ENCODE data around the gene CLCA4.

CLCA4 gene

DNA sequence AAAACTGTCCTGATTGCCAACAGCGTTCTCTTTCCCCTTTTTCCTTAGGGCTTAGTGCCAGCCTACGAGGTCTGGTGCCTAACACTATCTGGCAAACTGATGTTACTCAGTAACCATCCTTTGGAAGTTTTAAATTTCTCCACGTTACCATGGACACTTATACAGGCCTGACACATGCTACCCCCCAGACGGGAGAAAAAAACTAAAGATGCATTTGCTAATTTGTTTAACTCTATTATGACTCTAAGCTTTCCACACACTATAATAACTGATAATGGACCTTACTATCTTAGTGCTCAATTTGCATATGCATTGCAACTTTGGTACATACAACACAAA is 41.3 kb upstream of the CLCA4 start:
- Histone ChIP-seq H3K36me3 (ENCODE audit: control insufficient read depth, insufficient read depth, low read length) (no peaks in the 10 kb centered on the region), H3K4me3 (ENCODE audit: low read depth, low read length) (no peak overlapping the region)

GRCh38 chr1:86507935-86508582 is 38.8 kb upstream of the CLCA4 start:
- H3K27me3 ChIP-seq (ENCODE audit: control insufficient read depth, insufficient read depth, low read length), result no peaks in the 10 kb centered on the region
- H3K4me3 ChIP-seq (ENCODE audit: low read depth, low read length), result no peak overlapping the region
- H3K36me3 ChIP-seq (ENCODE audit: control insufficient read depth, insufficient read depth, low read length), result no peaks in the 10 kb centered on the region
- no peak overlapping the region for H3K9ac ChIP-seq (ENCODE audit: low read depth, low read length)
- no peak overlapping the region for H3K27ac ChIP-seq (ENCODE audit: low read depth, low read length)
- H3K9me3 ChIP-seq (ENCODE audit: control insufficient read depth, insufficient read depth, low read length), result no peaks in the 10 kb centered on the region
- H3K4me1 ChIP-seq (ENCODE audit: control insufficient read depth, insufficient read depth, low read length), result peaks cover 30% of the 10 kb centered on the region

More for the DNA sequence above, 41.3 kb upstream of the CLCA4 start:
- H3K9me3 ChIP-seq (ENCODE audit: control insufficient read depth, insufficient read depth, low read length), result peaks cover 2% of the 10 kb centered on the region; the same call in 1 of the 2 replicates
- H3K4me1 ChIP-seq (ENCODE audit: control insufficient read depth, insufficient read depth, low read length), result peaks cover 43% of the 10 kb centered on the region
- no peak overlapping the region for H3K9ac ChIP-seq (ENCODE audit: low read depth, low read length)
- H3K27ac ChIP-seq (ENCODE audit: low read depth, low read length), result no peak overlapping the region
- no peaks in the 10 kb centered on the region for H3K27me3 ChIP-seq (ENCODE audit: control insufficient read depth, insufficient read depth, low read length)

GRCh38 chr1:86508583-86508969 is 38.3 kb upstream of the CLCA4 start:
- H3K27me3 ChIP-seq (ENCODE audit: control insufficient read depth, insufficient read depth, low read length), result no peaks in the 10 kb centered on the region
- no peaks in the 10 kb centered on the region for H3K36me3 ChIP-seq (ENCODE audit: control insufficient read depth, insufficient read depth, low read length)
- H3K4me3 ChIP-seq (ENCODE audit: low read depth, low read length), result no peak overlapping the region
- peaks cover 25% of the 10 kb centered on the region for H3K4me1 ChIP-seq (ENCODE audit: control insufficient read depth, insufficient read depth, low read length)
- no peak overlapping the region for H3K27ac ChIP-seq (ENCODE audit: low read depth, low read length)
- H3K9me3 ChIP-seq (ENCODE audit: control insufficient read depth, insufficient read depth, low read length), result no peaks in the 10 kb centered on the region
- H3K9ac ChIP-seq (ENCODE audit: low read depth, low read length), result no peak overlapping the region

GRCh38 chr1:86515597-86515996 is 31.3 kb upstream of the CLCA4 start:
- Histone ChIP-seq H3K4me1 (ENCODE audit: control insufficient read depth, insufficient read depth, low read length) (peaks cover 9% of the 10 kb centered on the region; the same call in 1 of the 2 replicates), H3K9ac (ENCODE audit: low read depth, low read length) (no peak overlapping the region), H3K36me3 (ENCODE audit: control insufficient read depth, insufficient read depth, low read length) (no peaks in the 10 kb centered on the region), H3K4me3 (ENCODE audit: low read depth, low read length) (no peak overlapping the region), H3K27me3 (ENCODE audit: control insufficient read depth, insufficient read depth, low read length) (no peaks in the 10 kb centered on the region), H3K9me3 (ENCODE audit: control insufficient read depth, insufficient read depth, low read length) (no peaks in the 10 kb centered on the region), H3K27ac (ENCODE audit: low read depth, low read length) (no peak overlapping the region)

DNA sequence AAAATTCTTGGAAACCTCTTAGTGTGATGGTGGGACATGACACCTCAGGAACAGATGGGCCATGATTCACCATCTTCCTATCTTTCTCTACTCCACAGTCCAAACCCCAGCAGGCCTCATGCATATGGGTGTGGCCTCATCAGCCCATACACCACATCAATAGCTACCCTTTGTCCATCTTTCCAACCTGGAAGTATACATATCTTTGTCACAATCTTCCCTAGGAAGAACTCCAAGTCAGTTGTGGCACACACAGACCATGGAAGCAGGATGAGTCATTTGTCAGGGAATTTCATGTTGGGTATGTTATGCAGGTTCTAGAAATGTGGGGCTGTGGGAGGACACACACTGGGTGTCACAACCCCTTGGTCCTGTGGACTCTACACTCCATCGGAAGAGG is 30.5 kb upstream of the CLCA4 start:
- H3K36me3 ChIP-seq (ENCODE audit: control insufficient read depth, insufficient read depth, low read length), result no peaks in the 10 kb centered on the region
- H3K4me3 ChIP-seq (ENCODE audit: low read depth, low read length), result no peak overlapping the region
- H3K27me3 ChIP-seq (ENCODE audit: control insufficient read depth, insufficient read depth, low read length), result no peaks in the 10 kb centered on the region
- H3K9ac ChIP-seq (ENCODE audit: low read depth, low read length), result no peak overlapping the region
- no peaks in the 10 kb centered on the region for H3K9me3 ChIP-seq (ENCODE audit: control insufficient read depth, insufficient read depth, low read length)
- H3K4me1 ChIP-seq (ENCODE audit: control insufficient read depth, insufficient read depth, low read length), result peaks cover 9% of the 10 kb centered on the region; the same call in 1 of the 2 replicates
- H3K27ac ChIP-seq (ENCODE audit: low read depth, low read length), result no peak overlapping the region

DNA sequence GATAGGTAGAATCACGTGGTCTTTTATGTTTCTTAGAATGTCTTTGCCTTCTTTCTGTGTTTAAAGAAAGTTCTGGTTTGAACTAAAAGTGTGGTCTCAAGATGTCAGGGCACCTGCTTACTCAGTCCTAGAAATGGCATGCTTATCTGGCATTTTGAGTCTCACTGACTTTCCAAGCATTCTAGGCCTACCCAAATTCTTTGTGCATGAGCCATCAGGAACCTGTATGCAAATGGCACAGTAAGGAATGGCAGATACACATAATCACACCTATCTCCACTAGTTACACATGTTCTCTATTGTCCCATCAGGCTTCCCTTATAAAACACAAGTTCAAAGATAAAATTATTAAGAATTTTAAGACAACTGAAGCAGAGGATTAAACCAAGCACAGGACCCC is 29.5 kb upstream of the CLCA4 start:
- H3K27me3 ChIP-seq (ENCODE audit: control insufficient read depth, insufficient read depth, low read length), result no peaks in the 10 kb centered on the region
- H3K36me3 ChIP-seq (ENCODE audit: control insufficient read depth, insufficient read depth, low read length), result no peaks in the 10 kb centered on the region
- H3K4me1 ChIP-seq (ENCODE audit: control insufficient read depth, insufficient read depth, low read length), result peaks cover 9% of the 10 kb centered on the region; the same call in 1 of the 2 replicates
- H3K4me3 ChIP-seq (ENCODE audit: low read depth, low read length), result no peak overlapping the region
- no peak overlapping the region for H3K9ac ChIP-seq (ENCODE audit: low read depth, low read length)
- H3K9me3 ChIP-seq (ENCODE audit: control insufficient read depth, insufficient read depth, low read length), result no peaks in the 10 kb centered on the region
- H3K27ac ChIP-seq (ENCODE audit: low read depth, low read length), result peak overlapping the region; percentile 21

- Histone ChIP-seq H3K27me3 (ENCODE audit: control insufficient read depth, insufficient read depth, low read length) (no peaks in the 10 kb centered on the region), H3K27ac (ENCODE audit: low read depth, low read length) (no peak overlapping the region), H3K4me1 (ENCODE audit: control insufficient read depth, insufficient read depth, low read length) (peaks cover 9% of the 10 kb centered on the region; the same call in 1 of the 2 replicates), H3K9me3 (ENCODE audit: control insufficient read depth, insufficient read depth, low read length) (peaks cover 8% of the 10 kb centered on the region; the same call in 1 of the 2 replicates), H3K4me3 (ENCODE audit: low read depth, low read length) (no peak overlapping the region), H3K36me3 (ENCODE audit: control insufficient read depth, insufficient read depth, low read length) (no peaks in the 10 kb centered on the region), H3K9ac (ENCODE audit: low read depth, low read length) (no peak overlapping the region)
Measured at GRCh38 chr1:86520789-86521521, 25.9 kb upstream of the CLCA4 start.

DNA sequence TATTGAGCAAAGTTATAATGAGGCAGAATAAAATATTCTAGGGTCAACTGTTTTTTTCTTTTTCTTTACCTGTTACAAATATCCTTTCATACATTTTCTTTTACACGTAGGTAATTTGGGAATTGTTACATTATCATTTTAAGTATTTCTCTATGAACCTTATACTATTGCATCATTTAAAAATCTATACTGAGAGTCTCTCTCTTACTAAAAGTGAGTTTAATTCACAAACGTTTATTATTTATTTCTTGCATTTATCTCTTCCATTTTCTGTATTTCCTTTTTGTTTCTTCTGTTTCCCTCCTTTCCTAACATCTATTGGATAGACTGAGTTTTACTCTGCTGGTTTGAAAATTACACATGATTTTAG is 25.4 kb upstream of the CLCA4 start:
- Histone ChIP-seq H3K9ac (ENCODE audit: low read depth, low read length) (no peak overlapping the region), H3K9me3 (ENCODE audit: control insufficient read depth, insufficient read depth, low read length) (peaks cover 8% of the 10 kb centered on the region; the same call in 1 of the 2 replicates), H3K27me3 (ENCODE audit: control insufficient read depth, insufficient read depth, low read length) (no peaks in the 10 kb centered on the region), H3K4me1 (ENCODE audit: control insufficient read depth, insufficient read depth, low read length) (peaks cover 9% of the 10 kb centered on the region; the same call in 1 of the 2 replicates), H3K4me3 (ENCODE audit: low read depth, low read length) (no peak overlapping the region), H3K36me3 (ENCODE audit: control insufficient read depth, insufficient read depth, low read length) (no peaks in the 10 kb centered on the region), H3K27ac (ENCODE audit: low read depth, low read length) (no peak overlapping the region)

DNA sequence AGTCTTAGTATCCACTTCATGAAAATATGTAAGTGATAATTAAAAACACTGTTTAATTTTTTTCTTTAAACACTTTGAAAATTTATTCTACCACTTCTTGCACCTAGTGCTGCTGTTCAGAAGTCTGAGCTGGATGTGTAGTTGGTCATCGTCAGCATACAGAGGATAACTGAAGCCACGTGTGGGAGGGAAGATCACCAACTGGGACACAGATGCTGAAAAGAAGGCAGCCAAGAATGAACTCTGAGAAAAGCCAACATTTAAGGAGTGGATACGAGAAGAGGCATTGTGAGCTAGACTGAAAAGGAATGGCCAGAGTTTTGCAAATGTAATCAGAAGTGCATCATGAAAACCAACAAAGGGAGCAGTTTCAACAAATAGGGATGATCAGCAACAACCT is 24.6 kb upstream of the CLCA4 start:
- Histone ChIP-seq H3K9ac (ENCODE audit: low read depth, low read length) (no peak overlapping the region), H3K4me3 (ENCODE audit: low read depth, low read length) (no peak overlapping the region), H3K9me3 (ENCODE audit: control insufficient read depth, insufficient read depth, low read length) (peaks cover 8% of the 10 kb centered on the region; the same call in 1 of the 2 replicates), H3K36me3 (ENCODE audit: control insufficient read depth, insufficient read depth, low read length) (no peaks in the 10 kb centered on the region), H3K27me3 (ENCODE audit: control insufficient read depth, insufficient read depth, low read length) (no peaks in the 10 kb centered on the region), H3K27ac (ENCODE audit: low read depth, low read length) (no peak overlapping the region), H3K4me1 (ENCODE audit: control insufficient read depth, insufficient read depth, low read length) (peaks cover 5% of the 10 kb centered on the region; the same call in 1 of the 2 replicates)

DNA sequence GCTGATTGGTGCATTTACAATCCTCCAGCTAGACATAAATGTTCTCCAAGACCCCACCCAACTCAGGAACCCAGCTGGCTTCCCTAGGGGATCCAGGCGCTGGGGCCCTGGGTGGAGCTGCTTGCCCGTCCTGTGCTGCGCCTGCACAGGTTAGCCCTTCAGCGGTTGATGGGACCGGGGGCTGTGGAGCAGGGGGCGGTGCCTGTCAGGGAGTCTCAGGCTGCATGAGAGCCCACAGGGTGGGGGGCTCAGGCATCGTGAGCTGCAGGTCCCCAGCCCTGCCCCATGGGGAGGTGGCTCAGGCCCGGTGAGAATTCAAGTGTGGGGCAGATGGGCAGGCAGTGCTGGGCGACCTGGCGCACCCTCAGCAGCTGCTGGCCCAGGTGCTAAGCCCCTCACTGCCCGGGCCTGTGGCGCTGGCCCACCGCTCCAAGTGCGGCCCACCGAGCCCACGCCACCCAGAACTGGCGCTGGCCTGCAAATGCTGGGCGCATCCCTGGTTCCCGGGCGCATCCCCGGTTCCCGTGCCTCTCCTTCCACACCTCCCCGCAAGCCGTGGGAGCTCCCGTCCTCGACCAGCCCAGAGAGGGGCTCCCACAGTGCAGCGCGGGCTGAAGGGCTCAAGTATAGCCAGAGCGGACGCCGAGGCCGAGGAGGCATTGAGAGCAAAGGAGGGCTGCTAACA is 23.1 kb upstream of the CLCA4 start:
- Histone ChIP-seq H3K27ac (ENCODE audit: low read depth, low read length) (no peak overlapping the region), H3K36me3 (ENCODE audit: control insufficient read depth, insufficient read depth, low read length) (no peaks in the 10 kb centered on the region), H3K4me1 (ENCODE audit: control insufficient read depth, insufficient read depth, low read length) (no peaks in the 10 kb centered on the region), H3K9me3 (ENCODE audit: control insufficient read depth, insufficient read depth, low read length) (peaks cover 8% of the 10 kb centered on the region; the same call in 1 of the 2 replicates), H3K27me3 (ENCODE audit: control insufficient read depth, insufficient read depth, low read length) (no peaks in the 10 kb centered on the region), H3K4me3 (ENCODE audit: low read depth, low read length) (no peak overlapping the region), H3K9ac (ENCODE audit: low read depth, low read length) (no peak overlapping the region)

GRCh38 chr1:86527306-86527705 is 19.6 kb upstream of the CLCA4 start:
- no peak overlapping the region for H3K27ac ChIP-seq (ENCODE audit: low read depth, low read length)
- H3K36me3 ChIP-seq (ENCODE audit: control insufficient read depth, insufficient read depth, low read length), result no peaks in the 10 kb centered on the region
- H3K4me1 ChIP-seq (ENCODE audit: control insufficient read depth, insufficient read depth, low read length), result no peaks in the 10 kb centered on the region
- H3K4me3 ChIP-seq (ENCODE audit: low read depth, low read length), result no peak overlapping the region
- H3K9ac ChIP-seq (ENCODE audit: low read depth, low read length), result no peak overlapping the region
- peaks cover 8% of the 10 kb centered on the region; the same call in 1 of the 2 replicates for H3K9me3 ChIP-seq (ENCODE audit: control insufficient read depth, insufficient read depth, low read length)
- H3K27me3 ChIP-seq (ENCODE audit: control insufficient read depth, insufficient read depth, low read length), result no peaks in the 10 kb centered on the region

Measured in HUES48 (cell line).